ENCODE data around the gene MAU2. TPM values are rescaled to one million over a fixed set of nuclear protein-coding genes. Genes with fewer than 3 reads are reported as not detected.

MAU2 gene
- total RNA-seq, 1 experiment from 2014 or later = 24.3 TPM

GRCh38 chr19:19402656-19403372 is 82.2 kb downstream of the MAU2 start:
- DNase-seq = no peak
- no peaks in the 10 kb centered on the region for H3K27me3 ChIP-seq
- no peak overlapping the region for H3K27ac ChIP-seq
- H3K4me1 ChIP-seq = peaks cover 29% of the 10 kb centered on the region
- no peaks in the 10 kb centered on the region for H3K9me3 ChIP-seq (replicated peaks)
- H3K36me3 ChIP-seq = peaks cover 5% of the 10 kb centered on the region; the same call in 1 of the 2 replicates
- no peak overlapping the region for H3K4me3 ChIP-seq

- no peak for DNase-seq
- peaks cover 30% of the 10 kb centered on the region for H3K4me1 ChIP-seq
Measured at GRCh38 chr19:19403373-19403901, 82.8 kb downstream of the MAU2 start.

DNA sequence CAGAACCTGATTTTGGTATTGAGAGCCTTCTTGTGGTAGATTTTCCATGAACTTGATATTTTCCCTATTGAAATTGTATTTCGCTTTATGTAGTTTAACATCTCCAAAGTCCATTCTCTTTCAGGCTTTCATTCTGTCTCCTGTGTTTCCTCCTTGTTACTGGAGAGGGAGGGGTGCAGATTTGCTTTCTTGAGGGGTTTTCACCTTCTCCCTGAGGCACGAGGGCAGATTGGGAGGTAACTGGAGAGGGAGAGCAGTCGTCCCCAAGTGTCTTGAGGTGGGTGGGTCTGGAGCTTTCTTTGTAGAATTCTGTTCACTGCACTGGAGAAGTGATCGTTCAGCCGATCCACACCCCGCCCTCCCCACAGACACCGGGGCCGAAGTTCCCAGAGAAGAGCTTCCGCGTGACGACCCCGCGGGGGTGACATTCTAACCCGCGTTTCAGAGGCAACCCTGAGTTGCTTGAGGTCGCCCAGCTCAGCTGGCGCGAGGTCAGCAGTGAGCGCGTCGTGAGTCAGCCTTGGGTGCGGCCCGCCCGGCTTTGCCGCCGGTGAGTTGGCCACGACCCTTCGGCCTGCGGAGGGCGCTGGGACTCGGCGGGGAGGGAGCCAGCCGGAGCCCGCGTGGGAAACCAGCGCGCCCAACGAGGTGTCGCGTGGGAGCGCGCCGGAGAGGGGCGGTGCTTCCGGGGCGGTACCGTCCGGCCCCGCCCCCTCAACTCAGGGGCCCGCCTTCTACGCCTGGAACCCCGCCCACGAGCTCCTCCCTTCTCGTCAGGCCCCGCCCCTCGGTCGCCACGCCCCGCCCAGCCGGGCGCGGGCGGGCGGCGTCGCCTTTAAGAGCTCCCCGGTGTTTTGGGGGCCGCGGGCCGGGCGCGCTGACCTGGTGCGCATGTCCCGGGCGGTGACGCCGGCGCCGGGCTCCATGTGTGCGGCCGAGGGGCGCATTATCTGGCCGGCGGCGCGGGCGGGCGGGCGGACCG is 84.5 kb downstream of the MAU2 start, which contains the start of gene GATAD2A:
Gene GATAD2A, plus strand, starts transcription at position 797 of the 982 bp plus-strand sequence. CDS start 59,671 bp downstream, outside the sequence.
- H3K4me3 ChIP-seq = peak within 1 kb of the TSS; percentile 95
- peaks cover 21% of the 10 kb centered on the region for H3K4me1 ChIP-seq
- H3K27ac ChIP-seq = peak within 1 kb of the TSS; percentile 74

More at GRCh38 chr19:19403373-19403901, 82.8 kb downstream of the MAU2 start:
- H3K4me3 ChIP-seq = no peak overlapping the region
- H3K27ac ChIP-seq = no peak overlapping the region
- no peaks in the 10 kb centered on the region for H3K27me3 ChIP-seq
- no peaks in the 10 kb centered on the region for H3K9me3 ChIP-seq (replicated peaks)
- H3K36me3 ChIP-seq = peaks cover 9% of the 10 kb centered on the region; the same call in 1 of the 2 replicates

DNA sequence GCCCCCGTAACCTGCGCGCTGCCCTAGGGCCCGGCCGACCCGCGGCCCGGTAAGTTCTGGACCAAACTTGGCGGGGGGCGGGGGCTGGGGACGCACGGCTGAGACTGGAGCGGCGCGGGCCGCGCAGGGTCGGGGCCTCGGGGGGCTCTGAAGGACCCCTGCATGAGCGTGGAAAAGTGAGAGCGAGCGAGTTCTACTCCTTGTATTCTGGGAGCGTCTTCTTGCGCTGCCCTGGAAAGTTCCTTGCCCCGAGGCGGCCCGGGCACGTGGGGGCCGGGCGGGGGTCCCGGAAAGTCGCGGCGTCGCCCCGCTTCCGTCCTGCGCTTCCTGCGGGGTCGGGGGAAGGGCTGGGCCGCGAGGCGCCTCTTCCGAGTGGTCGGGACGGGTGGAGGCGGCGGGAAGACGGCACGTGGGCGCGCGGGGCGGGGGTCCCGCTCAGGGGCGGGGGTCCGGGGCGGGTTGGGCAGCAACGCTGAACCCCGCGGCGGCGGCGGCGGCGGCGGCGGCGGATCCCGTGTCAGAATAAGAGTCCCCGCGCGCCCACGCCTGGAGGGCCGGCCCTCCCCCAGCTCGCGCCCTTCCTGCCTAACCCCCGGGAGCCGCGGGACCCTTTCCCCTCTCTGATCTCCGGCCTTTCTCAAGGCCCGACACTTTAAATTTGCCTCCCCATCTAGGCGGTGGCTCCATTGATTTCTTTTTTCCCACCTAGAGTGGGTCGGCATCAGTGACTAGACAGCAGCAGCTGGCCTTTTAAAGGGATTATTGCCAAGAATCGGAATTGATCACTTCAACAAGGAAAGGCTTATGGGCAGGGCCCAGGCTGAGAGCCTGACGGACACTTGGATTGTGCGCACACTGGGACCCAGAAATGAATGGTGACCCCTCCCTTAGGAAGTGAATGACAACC is 85.6 kb downstream of the MAU2 start:
- Histone ChIP-seq H3K9me3 (replicated peaks) (no peaks in the 10 kb centered on the region), H3K27me3 (no peaks in the 10 kb centered on the region), H3K4me1 (peaks cover 14% of the 10 kb centered on the region), H3K27ac (peak overlapping the region; percentile 74), H3K36me3 (peaks cover 16% of the 10 kb centered on the region; the same call in 1 of the 2 replicates), H3K4me3 (peak overlapping the region; percentile 95)
- DNase-seq = peak; percentile 57 to 62

More for the DNA sequence above, 84.5 kb downstream of the MAU2 start, which contains the start of gene GATAD2A:
- Histone ChIP-seq H3K36me3 (peaks cover 9% of the 10 kb centered on the region; the same call in 1 of the 2 replicates), H3K9me3 (replicated peaks) (no peaks in the 10 kb centered on the region), H3K27me3 (no peaks in the 10 kb centered on the region)
- DNase-seq = peak; percentile 89 to 95

- Histone ChIP-seq H3K27ac (peak overlapping the region; percentile 74; the same call in 1 of the 2 replicates), H3K36me3 (peaks cover 20% of the 10 kb centered on the region; the same call in 1 of the 2 replicates), H3K4me3 (peak overlapping the region; percentile 95), H3K27me3 (no peaks in the 10 kb centered on the region), H3K4me1 (peaks cover 14% of the 10 kb centered on the region), H3K9me3 (replicated peaks) (no peaks in the 10 kb centered on the region)
- DNase-seq = peak in 1 of 2 experiments; percentile 40
Measured at GRCh38 chr19:19406878-19407632, 86.4 kb downstream of the MAU2 start.

- H3K36me3 ChIP-seq = peaks cover 20% of the 10 kb centered on the region; the same call in 1 of the 2 replicates
- H3K27ac ChIP-seq = no peak overlapping the region
- H3K4me1 ChIP-seq = peaks cover 14% of the 10 kb centered on the region
- H3K9me3 ChIP-seq (replicated peaks) = no peaks in the 10 kb centered on the region
- no peaks in the 10 kb centered on the region for H3K27me3 ChIP-seq
- H3K4me3 ChIP-seq = no peak overlapping the region; the same call in 1 of the 2 replicates
- no peak for DNase-seq
Measured at GRCh38 chr19:19407633-19407930, 87.0 kb downstream of the MAU2 start.

Other genes starting within 250 kb of the MAU2 start
- gene TMEM161A, start 182.4 kb upstream of the MAU2 start, total RNA-seq (2014; rRNA removed; shearing (Covaris generic)) = 23.3 and 23.4 TPM in 2 replicates
- gene MEF2B, start 150.6 kb upstream of the MAU2 start, total RNA-seq (2014; rRNA removed; shearing (Covaris generic)) = not detected in 2 replicates
- gene BORCS8, start 128.7 kb upstream of the MAU2 start, total RNA-seq (2014; rRNA removed; shearing (Covaris generic)) = 24.9 and 26.3 TPM in 2 replicates
- gene RFXANK, start 128.6 kb upstream of the MAU2 start, total RNA-seq (2014; rRNA removed; shearing (Covaris generic)) = 52.5 and 64.2 TPM in 2 replicates
- 20.8 and 23.7 TPM in 2 replicates for gene NR2C2AP, start 117.4 kb upstream of the MAU2 start, total RNA-seq (2014; rRNA removed; shearing (Covaris generic))
- gene NCAN, start 108.9 kb upstream of the MAU2 start, total RNA-seq (2014; rRNA removed; shearing (Covaris generic)) = 0.10 TPM in 1 of 2 replicates, not detected in the other
- not detected in 2 replicates for gene TM6SF2, start 47.5 kb upstream of the MAU2 start, total RNA-seq (2014; rRNA removed; shearing (Covaris generic))
- 35.4 and 40.8 TPM in 2 replicates for gene SUGP1, start 320 bp upstream of the MAU2 start, total RNA-seq (2014; rRNA removed; shearing (Covaris generic))
- gene GATAD2A, start 84.8 kb downstream of the MAU2 start, total RNA-seq (2014; rRNA removed; shearing (Covaris generic)) = 99.6 and 101 TPM in 2 replicates
- 1.7 and 1.8 TPM in 2 replicates for gene TSSK6, start 194.7 kb downstream of the MAU2 start, total RNA-seq (2014; rRNA removed; shearing (Covaris generic))
- gene NDUFA13, start 195.4 kb downstream of the MAU2 start, total RNA-seq (2014; rRNA removed; shearing (Covaris generic)) = 158 and 210 TPM in 2 replicates
- gene YJEFN3, start 208.1 kb downstream of the MAU2 start, total RNA-seq (2014; rRNA removed; shearing (Covaris generic)) = 1.0 and 1.9 TPM in 2 replicates
- gene CILP2, start 217.4 kb downstream of the MAU2 start, total RNA-seq (2014; rRNA removed; shearing (Covaris generic)) = 0.94 and 1.1 TPM in 2 replicates

Data from SJCRH30 (cell line).